AG04449 (cell line): Measurements from ENCODE around the gene FREM1.
A peak's percentile ranks its signal among the peaks of the same experiment; 100 is the strongest.

Experiments used
- CTCF ChIA-PET: fragments of 350-600 bp; formaldehyde crosslinking; extraction: SDS; loops from one replicate; lab custom pipeline; 2021; ENCODE audit warnings: antibody characterized with exemption; lab: Yijun Ruan, JAX
- POLR2A ChIA-PET: fragments of 400-600, 350-600 bp; formaldehyde crosslinking; extraction: SDS; loops from one replicate; lab custom pipeline; 2020; ENCODE audit warnings: antibody characterized with exemption, inconsistent platforms; lab: Yijun Ruan, JAX
- DNase-seq: peaks from one replicate; pipeline ENCODE4 v3.0.0-alpha.2; 2010; ENCODE audit warnings: low read depth, low spot score
- H3K4me3 ChIP-seq: 2 replicates; pipeline ENCODE4 v1.5.1; 2011; ENCODE audit warnings: low read depth, mild to moderate bottlenecking, control low read depth, low read length
- TF ChIP-seq, protein P1 (sequence below): IDR thresholded peaks from one replicate; pipeline ENCODE4 v1.5.1; 2011; ENCODE audit warnings: mild to moderate bottlenecking, moderate library complexity, low read length, control low read depth, inconsistent platforms; ENCODE audit not compliant: insufficient read depth; ENCODE audit errors: missing control alignments

The FREM1 gene

DNA sequence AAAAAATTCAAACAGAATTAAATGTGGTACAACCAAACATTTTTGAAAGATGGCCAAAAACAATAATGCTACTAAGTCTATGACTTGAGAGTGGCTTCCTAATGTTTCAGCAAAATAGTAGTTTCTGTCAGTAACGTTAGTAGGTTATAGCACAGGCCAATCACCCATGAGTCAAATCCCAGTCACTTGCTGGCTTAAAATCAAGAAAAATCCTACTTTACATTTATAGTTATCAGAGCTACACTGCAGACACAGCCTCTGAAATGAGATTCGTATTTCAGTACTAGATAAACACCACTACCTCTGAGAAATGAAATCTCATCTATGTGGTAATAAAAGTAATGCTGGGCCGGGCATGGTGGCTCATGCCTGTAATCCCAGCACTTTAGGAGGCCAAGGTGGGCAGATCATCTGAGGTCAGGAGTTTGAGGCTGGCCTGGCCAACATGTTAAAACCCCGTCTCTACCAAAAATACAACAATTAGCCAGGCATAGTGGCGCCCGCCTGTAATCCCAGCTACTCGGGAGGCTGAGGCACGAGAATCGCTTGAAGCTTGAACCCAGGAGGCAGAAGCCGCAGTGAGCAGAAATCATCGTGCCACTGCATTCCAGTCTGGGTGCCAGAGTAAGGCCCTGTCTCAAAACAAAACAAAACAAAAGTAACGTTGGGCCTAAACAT is 223.0 kb downstream of the FREM1 start:
- peak; percentile 29 for DNase-seq
- CTCF ChIA-PET, result no interaction called here
- no peak overlapping the region for H3K4me3 ChIP-seq
- POLR2A ChIA-PET, result no interaction called here
- TF ChIP-seq, protein P1, sequence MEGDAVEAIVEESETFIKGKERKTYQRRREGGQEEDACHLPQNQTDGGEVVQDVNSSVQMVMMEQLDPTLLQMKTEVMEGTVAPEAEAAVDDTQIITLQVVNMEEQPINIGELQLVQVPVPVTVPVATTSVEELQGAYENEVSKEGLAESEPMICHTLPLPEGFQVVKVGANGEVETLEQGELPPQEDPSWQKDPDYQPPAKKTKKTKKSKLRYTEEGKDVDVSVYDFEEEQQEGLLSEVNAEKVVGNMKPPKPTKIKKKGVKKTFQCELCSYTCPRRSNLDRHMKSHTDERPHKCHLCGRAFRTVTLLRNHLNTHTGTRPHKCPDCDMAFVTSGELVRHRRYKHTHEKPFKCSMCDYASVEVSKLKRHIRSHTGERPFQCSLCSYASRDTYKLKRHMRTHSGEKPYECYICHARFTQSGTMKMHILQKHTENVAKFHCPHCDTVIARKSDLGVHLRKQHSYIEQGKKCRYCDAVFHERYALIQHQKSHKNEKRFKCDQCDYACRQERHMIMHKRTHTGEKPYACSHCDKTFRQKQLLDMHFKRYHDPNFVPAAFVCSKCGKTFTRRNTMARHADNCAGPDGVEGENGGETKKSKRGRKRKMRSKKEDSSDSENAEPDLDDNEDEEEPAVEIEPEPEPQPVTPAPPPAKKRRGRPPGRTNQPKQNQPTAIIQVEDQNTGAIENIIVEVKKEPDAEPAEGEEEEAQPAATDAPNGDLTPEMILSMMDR, result no peak

DNA sequence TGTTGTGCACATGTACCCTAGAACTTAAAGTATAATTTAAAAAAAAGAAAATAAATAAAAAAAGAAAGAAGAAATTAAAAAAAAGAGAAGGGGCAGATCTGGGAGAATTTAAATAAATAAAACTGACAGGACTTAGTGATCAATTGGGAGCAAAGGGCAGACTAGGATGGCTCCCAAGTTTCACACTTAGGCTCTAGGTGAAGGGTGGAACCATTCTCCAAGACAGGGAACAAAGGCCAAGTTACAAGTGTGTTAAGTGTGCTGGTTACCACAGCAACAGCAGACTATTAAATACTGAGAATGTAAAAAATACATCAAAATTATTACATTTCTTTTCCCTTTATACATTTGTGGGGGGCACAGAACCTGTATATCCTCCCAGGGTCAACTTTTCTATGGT is 224.1 kb downstream of the FREM1 start:
- ChIA-PET CTCF (no interaction called here), POLR2A (no interaction called here)
- no peak overlapping the region for H3K4me3 ChIP-seq
- TF ChIP-seq, protein P1, result no peak
- DNase-seq, result no peak
